Measurements from ENCODE around the gene ST7.

The ST7 gene

GRCh38 chr7:117203205-117203604, 249.9 kb downstream of the ST7 start:
- no peak for DNase-seq

GRCh38 chr7:117205873-117206272, 252.6 kb downstream of the ST7 start:
- DNase-seq = no peak

GRCh38 chr7:117208257-117208656, 255.0 kb downstream of the ST7 start:
- no peak for DNase-seq

- DNase-seq = no peak
These were observed 257.1 kb downstream of the ST7 start for GRCh38 chr7:117210397-117210796.

GRCh38 chr7:117210908-117211307, 257.6 kb downstream of the ST7 start:
- no peak for DNase-seq

GRCh38 chr7:117211614-117212013, 258.3 kb downstream of the ST7 start:
- DNase-seq = no peak

- peak in 1 of 2 experiments; percentile 16 for DNase-seq
These were observed 259.9 kb downstream of the ST7 start for GRCh38 chr7:117212969-117213877.

- no peak for DNase-seq
These were observed 262.7 kb downstream of the ST7 start for GRCh38 chr7:117216010-117216409.

GRCh38 chr7:117216436-117217069, 263.3 kb downstream of the ST7 start:
- DNase-seq = no peak

- no peak for DNase-seq
These were observed 264.1 kb downstream of the ST7 start for GRCh38 chr7:117217106-117218035.

- DNase-seq = no peak
These were observed 265.4 kb downstream of the ST7 start for GRCh38 chr7:117218700-117219099.

GRCh38 chr7:117219485-117219884, 266.2 kb downstream of the ST7 start:
- no peak for DNase-seq

GRCh38 chr7:117220836-117221235, 267.5 kb downstream of the ST7 start:
- no peak for DNase-seq

- DNase-seq = no peak
These were observed 272.2 kb downstream of the ST7 start for GRCh38 chr7:117225536-117225935.

GRCh38 chr7:117227091-117227490, 273.8 kb downstream of the ST7 start:
- no peak for DNase-seq

- no peak for DNase-seq
These were observed 276.0 kb downstream of the ST7 start for GRCh38 chr7:117229350-117229749.

- no peak for DNase-seq
These were observed 277.2 kb downstream of the ST7 start for GRCh38 chr7:117230276-117231046.

- DNase-seq = no peak
These were observed 277.7 kb downstream of the ST7 start for GRCh38 chr7:117231047-117231359.

GRCh38 chr7:117237646-117238045, 284.3 kb downstream of the ST7 start:
- DNase-seq = no peak

- DNase-seq = no peak
These were observed 285.2 kb downstream of the ST7 start for GRCh38 chr7:117238472-117238871.

GRCh38 chr7:117238937-117239336, 285.6 kb downstream of the ST7 start:
- DNase-seq = no peak

- no peak for DNase-seq
These were observed 287.8 kb downstream of the ST7 start for GRCh38 chr7:117241088-117241487.

GRCh38 chr7:117243390-117243789, 290.1 kb downstream of the ST7 start:
- no peak for DNase-seq

Measured in NCI-H187 (cell line).